ENCODE measurements around the gene ERP29.
"Not testable (repeated sequence)": the region's sequence is repeated elsewhere in the genome, so short reads cannot be mapped to it uniquely, and the experiment has no call there.

The ERP29 gene

GRCh38 chr12:112005419-112006395, 7.5 kb upstream of the ERP29 start:
- H3K27ac ChIP-seq: no peak overlapping the region
- TF ChIP-seq ZFX (IDR thresholded peaks at IDR 0.05) (no peak), CTCF (conservative IDR thresholded peaks at IDR 0.05) (no peak)

- TF ChIP-seq ZFX (IDR thresholded peaks at IDR 0.05): no peak
- no peak for TF ChIP-seq CTCF (conservative IDR thresholded peaks at IDR 0.05)
- H3K27ac ChIP-seq: no peak overlapping the region
Measured at GRCh38 chr12:112007945-112008344, 5.3 kb upstream of the ERP29 start.

- H3K27ac ChIP-seq: no peak overlapping the region
Measured at GRCh38 chr12:112008918-112009317, 4.3 kb upstream of the ERP29 start.

GRCh38 chr12:112009596-112009995, 3.6 kb upstream of the ERP29 start:
- H3K27ac ChIP-seq: not testable (repeated sequence)

More at GRCh38 chr12:112008918-112009317, 4.3 kb upstream of the ERP29 start:
- TF ChIP-seq ZFX (IDR thresholded peaks at IDR 0.05): no peak
- no peak for TF ChIP-seq CTCF (conservative IDR thresholded peaks at IDR 0.05)

GRCh38 chr12:112010415-112011344, 2.5 kb upstream of the ERP29 start:
- no peak overlapping the region for H3K27ac ChIP-seq
- TF ChIP-seq ZFX (IDR thresholded peaks at IDR 0.05): no peak
- no peak for TF ChIP-seq CTCF (conservative IDR thresholded peaks at IDR 0.05)

GRCh38 chr12:112011685-112012084, 1.5 kb upstream of the ERP29 start:
- TF ChIP-seq ZFX (IDR thresholded peaks at IDR 0.05) (no peak), CTCF (conservative IDR thresholded peaks at IDR 0.05) (no peak)
- peak overlapping the region; percentile 95 for H3K27ac ChIP-seq

- peak overlapping the region; percentile 95 for H3K27ac ChIP-seq
- TF ChIP-seq CTCF (conservative IDR thresholded peaks at IDR 0.05) (peak; percentile 26; the same call in 1 of the 2 replicates), ZFX (IDR thresholded peaks at IDR 0.05) (no peak)
Measured at GRCh38 chr12:112013601-112014402, 576 bp downstream of the ERP29 start.

All from C4-2B (cell line).